ENCODE measurements around the gene BICD2.

- TF ChIP-seq, protein P1, sequence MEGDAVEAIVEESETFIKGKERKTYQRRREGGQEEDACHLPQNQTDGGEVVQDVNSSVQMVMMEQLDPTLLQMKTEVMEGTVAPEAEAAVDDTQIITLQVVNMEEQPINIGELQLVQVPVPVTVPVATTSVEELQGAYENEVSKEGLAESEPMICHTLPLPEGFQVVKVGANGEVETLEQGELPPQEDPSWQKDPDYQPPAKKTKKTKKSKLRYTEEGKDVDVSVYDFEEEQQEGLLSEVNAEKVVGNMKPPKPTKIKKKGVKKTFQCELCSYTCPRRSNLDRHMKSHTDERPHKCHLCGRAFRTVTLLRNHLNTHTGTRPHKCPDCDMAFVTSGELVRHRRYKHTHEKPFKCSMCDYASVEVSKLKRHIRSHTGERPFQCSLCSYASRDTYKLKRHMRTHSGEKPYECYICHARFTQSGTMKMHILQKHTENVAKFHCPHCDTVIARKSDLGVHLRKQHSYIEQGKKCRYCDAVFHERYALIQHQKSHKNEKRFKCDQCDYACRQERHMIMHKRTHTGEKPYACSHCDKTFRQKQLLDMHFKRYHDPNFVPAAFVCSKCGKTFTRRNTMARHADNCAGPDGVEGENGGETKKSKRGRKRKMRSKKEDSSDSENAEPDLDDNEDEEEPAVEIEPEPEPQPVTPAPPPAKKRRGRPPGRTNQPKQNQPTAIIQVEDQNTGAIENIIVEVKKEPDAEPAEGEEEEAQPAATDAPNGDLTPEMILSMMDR (IDR thresholded peaks at IDR 0.05; ENCODE audit: insufficient read depth, low read depth, low read length), result no peak
- no peak for TF ChIP-seq EZH2 (IDR thresholded peaks at IDR 0.05; ENCODE audit: insufficient read depth, low read length)
Measured at GRCh38 chr9:92714016-92714415, 50.6 kb downstream of the BICD2 start.
